ENCODE measurements around the gene OR13C5. TPM values are rescaled to one million over a fixed set of nuclear protein-coding genes. Genes with fewer than 3 reads are reported as not detected.

Gene OR13C5
- polyA plus RNA-seq, 1 donor from 2014 or later, result not detected

GRCh38 chr9:104617418-104617817 lies 18.2 kb upstream of the OR13C5 start:
- H3K9me3 ChIP-seq (ENCODE audit: low read length), result no peaks in the 10 kb centered on the region
- H3K4me3 ChIP-seq (ENCODE audit: low read length), result no peak overlapping the region
- no peaks in the 10 kb centered on the region for H3K27me3 ChIP-seq (ENCODE audit: insufficient read depth, low read depth, low read length)
- H3K36me3 ChIP-seq (ENCODE audit: insufficient read depth, low read length), result no peaks in the 10 kb centered on the region
- H3K27ac ChIP-seq (ENCODE audit: low read length), result no peak overlapping the region
- no peak overlapping the region for H3K9ac ChIP-seq (ENCODE audit: low read length)
- H3K4me2 ChIP-seq (ENCODE audit: low read length), result no peak overlapping the region
- no peaks in the 10 kb centered on the region for H4K20me1 ChIP-seq (ENCODE audit: insufficient read depth)
- H3K79me2 ChIP-seq (replicated peaks; ENCODE audit: insufficient read depth, low read length), result no peaks in the 10 kb centered on the region
- no peak overlapping the region for H2AFZ ChIP-seq (ENCODE audit: low read depth, low read length)
- TF ChIP-seq TAF1 (IDR thresholded peaks at IDR 0.05; ENCODE audit: low read depth) (no peak), EZH2 (IDR thresholded peaks at IDR 0.05; ENCODE audit: borderline replicate concordance, insufficient read depth, low read length, poor library complexity, severe bottlenecking) (no peak), CTCF (IDR thresholded peaks at IDR 0.05; ENCODE audit: poor library complexity, severe bottlenecking) (no peak), SMC3 (conservative IDR thresholded peaks at IDR 0.05; ENCODE audit: poor library complexity) (no peak), MXI1 (conservative IDR thresholded peaks at IDR 0.05; ENCODE audit: poor library complexity, severe bottlenecking) (no peak), POLR2AphosphoS5 (IDR thresholded peaks at IDR 0.05) (no peak), RAD21 (conservative IDR thresholded peaks at IDR 0.05) (no peak), EP300 (conservative IDR thresholded peaks at IDR 0.05; ENCODE audit: poor library complexity, severe bottlenecking) (no peak)
- TF ChIP-seq, protein P1, sequence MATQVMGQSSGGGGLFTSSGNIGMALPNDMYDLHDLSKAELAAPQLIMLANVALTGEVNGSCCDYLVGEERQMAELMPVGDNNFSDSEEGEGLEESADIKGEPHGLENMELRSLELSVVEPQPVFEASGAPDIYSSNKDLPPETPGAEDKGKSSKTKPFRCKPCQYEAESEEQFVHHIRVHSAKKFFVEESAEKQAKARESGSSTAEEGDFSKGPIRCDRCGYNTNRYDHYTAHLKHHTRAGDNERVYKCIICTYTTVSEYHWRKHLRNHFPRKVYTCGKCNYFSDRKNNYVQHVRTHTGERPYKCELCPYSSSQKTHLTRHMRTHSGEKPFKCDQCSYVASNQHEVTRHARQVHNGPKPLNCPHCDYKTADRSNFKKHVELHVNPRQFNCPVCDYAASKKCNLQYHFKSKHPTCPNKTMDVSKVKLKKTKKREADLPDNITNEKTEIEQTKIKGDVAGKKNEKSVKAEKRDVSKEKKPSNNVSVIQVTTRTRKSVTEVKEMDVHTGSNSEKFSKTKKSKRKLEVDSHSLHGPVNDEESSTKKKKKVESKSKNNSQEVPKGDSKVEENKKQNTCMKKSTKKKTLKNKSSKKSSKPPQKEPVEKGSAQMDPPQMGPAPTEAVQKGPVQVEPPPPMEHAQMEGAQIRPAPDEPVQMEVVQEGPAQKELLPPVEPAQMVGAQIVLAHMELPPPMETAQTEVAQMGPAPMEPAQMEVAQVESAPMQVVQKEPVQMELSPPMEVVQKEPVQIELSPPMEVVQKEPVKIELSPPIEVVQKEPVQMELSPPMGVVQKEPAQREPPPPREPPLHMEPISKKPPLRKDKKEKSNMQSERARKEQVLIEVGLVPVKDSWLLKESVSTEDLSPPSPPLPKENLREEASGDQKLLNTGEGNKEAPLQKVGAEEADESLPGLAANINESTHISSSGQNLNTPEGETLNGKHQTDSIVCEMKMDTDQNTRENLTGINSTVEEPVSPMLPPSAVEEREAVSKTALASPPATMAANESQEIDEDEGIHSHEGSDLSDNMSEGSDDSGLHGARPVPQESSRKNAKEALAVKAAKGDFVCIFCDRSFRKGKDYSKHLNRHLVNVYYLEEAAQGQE (IDR thresholded peaks at IDR 0.05; ENCODE audit: borderline replicate concordance), result no peak
- H3F3A ChIP-seq (ENCODE audit: insufficient read depth, low read length, poor library complexity, severe bottlenecking), result no peaks in the 10 kb centered on the region
- no peaks in the 10 kb centered on the region for H3K9me2 ChIP-seq (ENCODE audit: insufficient read depth, low read length)

DNA sequence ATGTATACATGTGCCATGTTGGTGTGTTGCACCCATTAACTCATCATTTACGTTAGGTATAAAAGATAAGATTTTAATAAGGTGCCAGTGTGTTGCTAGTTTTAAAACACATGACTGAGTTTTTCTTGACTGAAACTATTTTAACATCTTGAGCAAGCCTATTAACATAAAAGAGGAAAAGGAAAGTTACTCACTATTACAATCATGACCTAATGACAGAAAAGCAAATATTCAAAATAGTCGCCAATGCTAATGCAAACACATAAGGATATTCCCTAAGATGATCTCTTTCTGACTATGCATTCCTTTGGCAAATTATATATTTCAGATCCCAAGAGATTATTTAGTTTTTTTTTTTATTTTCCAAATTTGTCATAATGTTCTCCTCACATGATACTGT lies 12.0 kb upstream of the OR13C5 start:
- H3K9me2 ChIP-seq (ENCODE audit: insufficient read depth, low read length), result no peaks in the 10 kb centered on the region
- no peaks in the 10 kb centered on the region for H3F3A ChIP-seq (ENCODE audit: insufficient read depth, low read length, poor library complexity, severe bottlenecking)
- peaks cover 18% of the 10 kb centered on the region for H3K27me3 ChIP-seq (ENCODE audit: insufficient read depth, low read depth, low read length)
- H3K9ac ChIP-seq (ENCODE audit: low read length), result no peak overlapping the region
- no peaks in the 10 kb centered on the region for H4K20me1 ChIP-seq (ENCODE audit: insufficient read depth)
- no peak overlapping the region for H3K4me3 ChIP-seq (ENCODE audit: low read length)
- H3K4me2 ChIP-seq (ENCODE audit: low read length), result no peak overlapping the region
- no peaks in the 10 kb centered on the region for H3K9me3 ChIP-seq (ENCODE audit: low read length)
- TF ChIP-seq CTCF (IDR thresholded peaks at IDR 0.05; ENCODE audit: poor library complexity, severe bottlenecking), result no peak
- H3K36me3 ChIP-seq (ENCODE audit: insufficient read depth, low read length), result no peaks in the 10 kb centered on the region
- H3K27ac ChIP-seq (ENCODE audit: low read length), result no peak overlapping the region
- no peak overlapping the region for H2AFZ ChIP-seq (ENCODE audit: low read depth, low read length)
- H3K79me2 ChIP-seq (replicated peaks; ENCODE audit: insufficient read depth, low read length), result no peaks in the 10 kb centered on the region

Data from neural cell (in vitro differentiated cells).